GM12891 (cell line): ENCODE measurements around the gene HNRNPU.
A peak's percentile ranks its signal among the peaks of the same experiment; 100 is the strongest.

Experiments used
- DNase-seq: peaks from one replicate; pipeline ENCODE4 v3.0.0; 2011; ENCODE audit warnings: low spot score; ENCODE audit not compliant: insufficient read length
- FAIRE-seq: peaks from 2 replicates; lab custom pipeline; 2011; peaks lifted over from hg19 to GRCh38; lab: Jason Lieb, UNC
- PAX5 ChIP-seq: IDR thresholded peaks from 2 replicates; pipeline ENCODE4 v1.6.1; 2011; ENCODE audit warnings: low read length, moderate library complexity, mild to moderate bottlenecking; ENCODE audit not compliant: insufficient read depth, severe bottlenecking
- POLR2A ChIP-seq: IDR thresholded peaks from 2 replicates; pipeline ENCODE4 v1.6.1; 2011; ENCODE audit warnings: low read depth, low read length, control low read depth
- POLR2AphosphoS5 ChIP-seq: IDR thresholded peaks from 2 replicates; pipeline ENCODE4 v1.6.1; 2011; ENCODE audit warnings: low read depth, low read length, control low read depth
- POU2F2 ChIP-seq: IDR thresholded peaks from 2 replicates; pipeline ENCODE4 v1.6.1; 2011; ENCODE audit warnings: low read depth, mild to moderate bottlenecking, control low read depth, low read length, moderate library complexity
- SPI1 ChIP-seq: IDR thresholded peaks from 2 replicates; pipeline ENCODE4 v1.6.1; 2011; ENCODE audit warnings: low read depth, low read length, control low read depth
- TAF1 ChIP-seq: IDR thresholded peaks from 2 replicates; pipeline ENCODE4 v1.6.1; 2011; ENCODE audit warnings: low read depth, low read length, control low read depth

Gene HNRNPU

DNA sequence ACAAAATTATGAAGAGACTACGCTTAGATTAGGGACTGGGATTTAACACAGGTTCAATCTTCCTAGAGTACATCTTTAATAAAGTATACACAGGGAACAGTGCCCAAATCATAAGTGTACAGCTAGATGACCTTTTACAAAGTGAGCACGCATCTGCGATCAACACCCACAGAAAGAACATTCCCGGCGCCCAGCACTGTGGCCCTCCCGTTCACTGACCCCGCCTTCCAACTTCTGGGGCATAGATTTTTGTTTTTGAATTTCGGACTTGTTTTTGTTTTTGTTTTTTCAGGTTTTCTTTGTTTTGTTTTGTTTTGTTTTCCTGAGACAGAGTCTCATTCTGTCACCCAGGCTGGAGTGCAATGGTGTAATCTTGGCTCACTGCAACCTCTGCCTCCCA is 59.5 kb downstream of the HNRNPU start:
- no peak for TF ChIP-seq POU2F2
- TF ChIP-seq POLR2AphosphoS5, result no peak
- no peak for TF ChIP-seq PAX5
- TF ChIP-seq TAF1, result no peak
- no peak for TF ChIP-seq SPI1
- no peak for TF ChIP-seq POLR2A
- no peak for DNase-seq
- no peak for FAIRE-seq

GRCh38 chr1:244802556-244803239 is 61.6 kb downstream of the HNRNPU start:
- DNase-seq (no peak), FAIRE-seq (no peak)
- TF ChIP-seq TAF1 (no peak), SPI1 (no peak), PAX5 (no peak), POU2F2 (no peak), POLR2A (no peak), POLR2AphosphoS5 (no peak)

- no peak for FAIRE-seq
Observed at GRCh38 chr1:244802041-244802440, 62.3 kb downstream of the HNRNPU start.

GRCh38 chr1:244801246-244801645 is 63.1 kb downstream of the HNRNPU start:
- DNase-seq (peak; percentile 58), FAIRE-seq (no peak)
- TF ChIP-seq POLR2A (no peak), POLR2AphosphoS5 (no peak), PAX5 (peak; percentile 56)

More at GRCh38 chr1:244802041-244802440, 62.3 kb downstream of the HNRNPU start:
- TF ChIP-seq TAF1 (no peak), POLR2A (no peak), SPI1 (no peak), POLR2AphosphoS5 (no peak), POU2F2 (no peak), PAX5 (no peak)
- DNase-seq, result no peak

DNA sequence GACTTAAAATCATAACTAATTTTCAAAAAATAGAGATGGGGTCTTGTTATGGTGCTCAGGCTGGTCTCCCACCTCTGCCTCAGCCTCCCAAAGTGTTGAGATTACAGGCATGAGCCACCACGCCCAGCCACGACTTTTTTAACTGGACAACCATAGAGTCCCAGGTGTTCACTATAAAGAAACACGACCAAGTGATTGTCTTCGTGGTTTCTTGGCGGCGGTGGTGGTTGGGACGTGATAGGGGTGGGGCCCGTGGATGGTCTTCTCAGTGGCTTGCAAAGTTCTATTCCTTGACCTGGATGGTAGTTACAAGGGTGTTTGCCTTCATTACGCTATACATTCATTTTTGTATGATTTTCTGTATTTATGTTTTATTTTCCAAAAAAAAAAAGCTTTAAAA is 63.5 kb downstream of the HNRNPU start:
- FAIRE-seq, result no peak
- TF ChIP-seq POLR2AphosphoS5 (no peak), POU2F2 (no peak), TAF1 (no peak), PAX5 (no peak), POLR2A (no peak), SPI1 (no peak)

More for the DNA sequence above, 63.5 kb downstream of the HNRNPU start:
- DNase-seq, result no peak
